Left ventricle myocardium superior (tissue), 1 donor: Measurements from ENCODE around the gene PTPA. TPM values are rescaled to one million over a fixed set of nuclear protein-coding genes. Genes with fewer than 3 reads are reported as not detected.
"Not testable (repeated sequence)": the region's sequence is repeated elsewhere in the genome, so short reads cannot be mapped to it uniquely, and the experiment has no call there.

Experiments used
- ATAC-seq: fragments of 200-7000 bp; cut with Tn5 transposase; one replicate; pipeline ENCODE4 v1.9.1; 2020; ENCODE audit warnings: mild to moderate bottlenecking, moderate library complexity
- DNase-seq: peaks from one replicate; pipeline ENCODE4 v3.0.0-alpha.2; 2020
- intact Hi-C: fragments of 100-400 bp; cut with micrococcal nuclease; formaldehyde crosslinking; loops from one replicate; pipeline ENCODE4 v1.11.0; 2022
- total RNA-seq: library from RNA; stranded (reverse); fragmentation: NEBNext Ultra II Directional; extraction: Animal tissue kit (Norgen Biotek cat#: 25700); gene quantifications from one replicate; pipeline ENCODE4 v1.2.1, GENCODE V29; 2021
- donor health status: DM: no; HTN: yes; CAD: no; lungs with severe emphysema.

The PTPA gene
- total RNA-seq, 1 donor from 2014 or later: 186 TPM

- ATAC-seq, DNase-seq, intact Hi-C loops: not testable (repeated sequence)
These were observed 19.1 kb downstream of the PTPA start for GRCh38 chr9:129130271-129130670.

- ATAC-seq: no peak
- no peak for DNase-seq
- intact Hi-C loops: no loop called here
These were observed 19.6 kb downstream of the PTPA start for GRCh38 chr9:129130791-129131190.

GRCh38 chr9:129131300-129132145 is 20.3 kb downstream of the PTPA start:
- ATAC-seq: peak; percentile 85
- intact Hi-C loops: no loop called here
- peak; percentile 84 for DNase-seq

- intact Hi-C loops: no loop called here
- no peak for ATAC-seq
- DNase-seq: no peak
These were observed 21.9 kb downstream of the PTPA start for GRCh38 chr9:129133082-129133481.

GRCh38 chr9:129135476-129135875 is 24.3 kb downstream of the PTPA start:
- ATAC-seq (no peak), DNase-seq (no peak)
- intact Hi-C loops: no loop called here

GRCh38 chr9:129136446-129137035 is 25.3 kb downstream of the PTPA start:
- intact Hi-C loops: no loop called here
- no peak for DNase-seq
- ATAC-seq: no peak

- no peak for DNase-seq
- intact Hi-C loops: loop anchor here (2.0 kb wide), 1 partner anchor 473 kb away; no protein-coding TSS in a partner anchor
- ATAC-seq: no peak
These were observed 26.3 kb downstream of the PTPA start for GRCh38 chr9:129137292-129138143.

- intact Hi-C loops: loop anchor here (2.0 kb wide), 1 partner anchor 473 kb away; no protein-coding TSS in a partner anchor
- DNase-seq (no peak), ATAC-seq (no peak)
These were observed 26.9 kb downstream of the PTPA start for GRCh38 chr9:129138144-129138462.

GRCh38 chr9:129138476-129139232 is 27.4 kb downstream of the PTPA start:
- peak; percentile 10 for ATAC-seq
- DNase-seq: peak; percentile 71
- intact Hi-C loops: loop anchor here (2.0 kb wide), 1 partner anchor 472 kb away; no protein-coding TSS in a partner anchor

- intact Hi-C loops: loop anchor here (2.0 kb wide), 1 partner anchor 471 kb away; no protein-coding TSS in a partner anchor
- DNase-seq (peak; percentile 71), ATAC-seq (peak; percentile 60)
These were observed 28.2 kb downstream of the PTPA start for GRCh38 chr9:129139233-129139992.

- ATAC-seq (peak; percentile 78), DNase-seq (peak; percentile 90)
- intact Hi-C loops: loop anchor here (2.0 kb wide), 1 partner anchor 471 kb away; no protein-coding TSS in a partner anchor
These were observed 28.8 kb downstream of the PTPA start for GRCh38 chr9:129139993-129140396.

- ATAC-seq: peak; percentile 32
- intact Hi-C loops: no loop called here
- peak; percentile 65 for DNase-seq
These were observed 29.3 kb downstream of the PTPA start for GRCh38 chr9:129140397-129141065.

- intact Hi-C loops: no loop called here
- ATAC-seq: peak; percentile 31
- peak; percentile 75 for DNase-seq
These were observed 30.1 kb downstream of the PTPA start for GRCh38 chr9:129141066-129142041.

GRCh38 chr9:129142138-129142935 is 31.1 kb downstream of the PTPA start:
- ATAC-seq (no peak), DNase-seq (no peak)
- intact Hi-C loops: no loop called here

GRCh38 chr9:129143031-129143927 is 32.1 kb downstream of the PTPA start:
- intact Hi-C loops: no loop called here
- ATAC-seq (peak; percentile 34), DNase-seq (peak; percentile 92)
